Motor neuron (in vitro differentiated cells): Measurements from ENCODE around the gene WNT3. TPM values are rescaled to one million over a fixed set of nuclear protein-coding genes. Genes with fewer than 3 reads are reported as not detected.

ENCODE experiments used
- ATAC-seq, 8 experiments: fragments of 200-7000 bp; cut with Tn5 transposase; replicated peaks in 6 of 8; 2 replicates each; pipeline ENCODE4 v1.8.0; 2021; ENCODE audit warnings: mild to moderate bottlenecking in 8 of 8, moderate library complexity in 8 of 8
- H3K27ac ChIP-seq, 2 donors: fragments of 250-450 bp; sonication (Bioruptor Pico); 2 replicates each; pipeline ENCODE4 v1.9.0; 2021; ENCODE audit warnings: antibody characterized with exemption in 2 of 2, mild to moderate bottlenecking in 2 of 2, moderate library complexity in 1 of 2
- H3K4me1 ChIP-seq, 2 donors: fragments of 250-450 bp; sonication (Bioruptor Pico); replicated peaks in 1 of 2; 2 replicates each; pipeline ENCODE4 v1.6.1; 2021; ENCODE audit warnings: antibody characterized with exemption in 2 of 2, mild to moderate bottlenecking in 2 of 2, moderate library complexity in 1 of 2
- H3K4me3 ChIP-seq, 5 donors: fragments of 250-450 bp; sonication (Bioruptor Pico); 2 replicates each; pipeline ENCODE4 v1.9.0; 2021; ENCODE audit warnings: antibody characterized with exemption in 5 of 5, mild to moderate bottlenecking in 5 of 5, moderate library complexity in 4 of 5
- WGBS, 10 experiments: fragments of 450-650 bp; shearing (Covaris generic); methylation state at CpG; one replicate each; pipeline ENCODE4 v1.0.0; 2022; 5-methylcytosine and 5-hydroxymethylcytosine counted together
- in situ Hi-C, 9 experiments: fragments of 400-800 bp; cut with MboI; loops; one replicate each; pipeline ENCODE4 v1.15.0; 2021; ENCODE audit warnings: low sequenced_read_pairs in 9 of 9, low pct_unique_long_range_greater_than_20kb in 2 of 9; ENCODE audit not compliant: unreplicated experiment in 9 of 9
- total RNA-seq, 8 experiments: library from RNA; unstranded; fragments of 300-600 nt; gene quantifications; 2 replicates each; pipeline versions ENCODE4 v1.2.3 to v1.2.4, GENCODE V29; 2022

Gene WNT3
- total RNA-seq, 8 experiments from 2014 or later, result 0.67 to 30.8 (median 2.1) TPM

- no peak overlapping the region for H3K4me3 ChIP-seq
- no peak for ATAC-seq
- peaks cover 0 to 10% of the 10 kb centered on the region in 2 donors for H3K4me1 ChIP-seq
- in situ Hi-C loops, result no loop called here
- no peak overlapping the region for H3K27ac ChIP-seq
- WGBS, 10 experiments, result 83 to 100% (median 90%) methylated on average over 1 to 3 of the region's 4 CpGs; no CpG with 5 or more reads in 4 of the 10 experiments
These were observed 81.2 kb downstream of the WNT3 start for GRCh38 chr17:46737326-46737725.

- Histone ChIP-seq H3K4me3 (no peak overlapping the region), H3K4me1 (peaks cover 3 to 13% of the 10 kb centered on the region in 2 donors), H3K27ac (no peak overlapping the region)
- ATAC-seq, result no peak
- in situ Hi-C loops, result no loop called here
These were observed 82.4 kb downstream of the WNT3 start for GRCh38 chr17:46736100-46736499.

- 86 to 100% (median 100%) methylated on average over 1 of the region's 1 CpG; no CpG with 5 or more reads in 3 of the 10 experiments for WGBS, 10 experiments
- peaks cover 3 to 13% of the 10 kb centered on the region in 2 donors for H3K4me1 ChIP-seq
- peak in 2 of 8 experiments; percentile 50 to 78 for ATAC-seq
- H3K4me3 ChIP-seq, result no peak overlapping the region
- in situ Hi-C loops, result no loop called here
- no peak overlapping the region for H3K27ac ChIP-seq
These were observed 84.5 kb downstream of the WNT3 start for GRCh38 chr17:46733837-46734475.

GRCh38 chr17:46732754-46733398, 85.6 kb downstream of the WNT3 start:
- in situ Hi-C loops, result no loop called here
- WGBS, 10 experiments, result 0 to 100% (median 21%) methylated on average over 1 to 7 of the region's 7 CpGs; no CpG with 5 or more reads in 1 of the 10 experiments
- Histone ChIP-seq H3K4me3 (no peak overlapping the region), H3K4me1 (peaks cover 4 to 15% of the 10 kb centered on the region in 2 donors), H3K27ac (peak overlapping the region; percentile 4 to 5)
- ATAC-seq, result peak in 5 of 8 experiments; percentile 66 to 79 (median 73)

DNA sequence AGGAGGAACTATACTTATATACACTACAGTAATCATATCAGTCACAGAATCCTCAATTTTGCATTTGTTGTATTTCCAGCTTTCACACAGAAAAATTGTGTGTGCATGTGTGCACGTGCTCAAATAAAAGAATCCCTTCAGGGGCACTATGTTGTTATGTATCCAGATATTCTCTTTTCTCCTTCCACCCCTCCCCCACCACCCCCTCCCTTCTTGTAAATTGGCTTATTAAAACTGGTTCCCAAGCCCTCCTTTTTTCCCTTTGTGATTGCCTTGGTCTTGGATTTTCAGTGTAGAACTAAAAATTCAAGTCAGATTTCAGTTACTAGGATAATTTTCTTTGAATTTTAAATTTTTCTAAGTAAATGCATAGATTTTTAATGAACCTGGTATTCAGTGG, 86.3 kb downstream of the WNT3 start:
- Histone ChIP-seq H3K4me1 (peaks cover 10 to 16% of the 10 kb centered on the region in 2 donors), H3K27ac (peak overlapping the region in 1 of 2 donors; percentile 4), H3K4me3 (no peak overlapping the region)
- 0 to 100% (median 50%) methylated on average over 1 of the region's 1 CpG; no CpG with 5 or more reads in 5 of the 10 experiments for WGBS, 10 experiments
- in situ Hi-C loops, result no loop called here
- no peak for ATAC-seq

- Histone ChIP-seq H3K4me3 (no peak overlapping the region), H3K4me1 (peaks cover 16% of the 10 kb centered on the region in 2 donors), H3K27ac (no peak overlapping the region)
- in situ Hi-C loops, result no loop called here
- no peak for ATAC-seq
- WGBS, 10 experiments, result 89 to 100% (median 100%) methylated on average over 1 of the region's 1 CpG; no CpG with 5 or more reads in 3 of the 10 experiments
These were observed 87.8 kb downstream of the WNT3 start for GRCh38 chr17:46730679-46731078.

- WGBS, 10 experiments, result 55 to 100% (median 93%) methylated on average over 1 to 2 of the region's 2 CpGs
- Histone ChIP-seq H3K4me3 (no peak overlapping the region), H3K27ac (no peak overlapping the region), H3K4me1 (peaks cover 16 to 19% of the 10 kb centered on the region in 2 donors)
- no peak for ATAC-seq
- in situ Hi-C loops, result no loop called here
These were observed 88.5 kb downstream of the WNT3 start for GRCh38 chr17:46730026-46730425.

DNA sequence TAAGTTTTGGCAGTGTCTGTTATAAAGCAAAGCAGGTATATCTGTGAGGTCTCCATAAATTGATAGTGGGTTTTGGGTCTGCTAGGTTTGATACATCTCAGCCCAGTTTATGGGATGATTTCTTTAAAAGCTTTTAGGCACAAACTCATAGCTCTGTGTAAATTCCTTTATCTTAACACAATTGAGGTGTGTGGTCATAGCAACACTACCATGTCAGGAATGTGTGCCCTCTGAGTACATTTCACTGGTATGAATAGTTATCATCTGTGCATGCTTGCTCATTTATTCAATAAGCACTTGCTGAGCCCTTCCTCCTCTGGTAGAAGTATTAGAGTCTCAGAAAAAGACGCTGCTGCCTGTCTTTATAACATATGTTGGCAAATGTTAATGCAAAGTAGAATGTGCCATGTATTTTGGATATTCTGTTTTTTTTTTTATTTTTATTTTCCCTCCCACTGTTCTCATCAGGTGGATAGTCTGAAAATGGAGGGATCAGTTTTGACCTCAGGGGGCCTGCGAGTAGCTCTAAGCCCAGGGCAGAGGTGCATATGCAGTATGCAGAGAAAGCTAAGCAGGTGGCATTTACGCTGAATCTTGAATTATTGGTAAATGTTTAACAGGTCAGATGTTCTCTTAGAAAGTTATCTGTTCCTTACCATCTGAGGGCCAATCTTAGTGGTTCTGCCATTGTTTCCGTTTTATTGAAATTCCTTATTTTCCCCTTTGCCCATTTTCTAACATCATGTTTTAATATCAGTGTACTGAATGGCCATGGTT, 90.7 kb downstream of the WNT3 start:
- Histone ChIP-seq H3K4me1 (peaks cover 6 to 19% of the 10 kb centered on the region in 2 donors), H3K27ac (no peak overlapping the region), H3K4me3 (no peak overlapping the region)
- in situ Hi-C loops, result no loop called here
- peak in 6 of 8 experiments; percentile 24 to 94 (median 63) for ATAC-seq
- 53 to 94% (median 71%) methylated on average over 1 to 4 of the region's 4 CpGs for WGBS, 10 experiments

GRCh38 chr17:46726206-46726605, 92.3 kb downstream of the WNT3 start:
- Histone ChIP-seq H3K4me1 (peaks cover 4 to 16% of the 10 kb centered on the region in 2 donors), H3K4me3 (no peak overlapping the region), H3K27ac (no peak overlapping the region)
- 0 to 100% (median 66%) methylated on average over 1 to 3 of the region's 3 CpGs; no CpG with 5 or more reads in 2 of the 10 experiments for WGBS, 10 experiments
- in situ Hi-C loops, result no loop called here
- peak in 2 of 8 experiments; percentile 21 to 39 for ATAC-seq

DNA sequence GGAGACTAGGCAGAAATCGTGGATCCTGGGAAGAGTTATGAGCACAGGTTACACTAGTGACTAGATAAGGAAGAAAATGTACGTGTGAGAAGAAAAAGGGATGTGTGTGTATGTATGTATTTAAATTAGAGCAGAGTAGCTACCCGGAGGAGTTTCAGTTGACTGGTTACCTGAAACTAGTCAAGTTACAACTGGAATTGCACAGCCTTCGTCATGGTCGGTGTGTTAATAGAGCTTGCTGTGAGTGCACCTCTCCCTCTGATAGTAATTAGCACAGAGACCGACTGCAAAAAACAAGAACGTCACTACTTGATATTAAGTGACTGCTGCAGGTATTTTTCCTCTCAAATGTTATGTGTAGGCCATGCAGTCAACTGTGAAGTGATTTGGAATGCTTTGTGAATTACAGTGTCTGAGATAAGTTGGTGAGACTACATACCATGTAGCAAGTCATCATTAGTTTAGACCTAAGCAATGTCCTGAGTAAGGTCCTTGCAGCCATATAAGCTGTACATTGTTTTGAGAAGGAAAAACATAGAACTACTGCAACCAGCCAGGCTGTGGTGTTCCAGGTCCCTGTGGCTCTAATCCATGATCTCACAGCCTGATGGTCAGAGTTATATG, 95.7 kb downstream of the WNT3 start:
- Histone ChIP-seq H3K4me1 (peaks cover under 1 to 14% of the 10 kb centered on the region in 2 donors), H3K27ac (no peak overlapping the region), H3K4me3 (no peak overlapping the region)
- in situ Hi-C loops, result no loop called here
- 47 to 98% (median 75%) methylated on average over 2 to 7 of the region's 7 CpGs; no CpG with 5 or more reads in 1 of the 10 experiments for WGBS, 10 experiments
- ATAC-seq, result no peak

DNA sequence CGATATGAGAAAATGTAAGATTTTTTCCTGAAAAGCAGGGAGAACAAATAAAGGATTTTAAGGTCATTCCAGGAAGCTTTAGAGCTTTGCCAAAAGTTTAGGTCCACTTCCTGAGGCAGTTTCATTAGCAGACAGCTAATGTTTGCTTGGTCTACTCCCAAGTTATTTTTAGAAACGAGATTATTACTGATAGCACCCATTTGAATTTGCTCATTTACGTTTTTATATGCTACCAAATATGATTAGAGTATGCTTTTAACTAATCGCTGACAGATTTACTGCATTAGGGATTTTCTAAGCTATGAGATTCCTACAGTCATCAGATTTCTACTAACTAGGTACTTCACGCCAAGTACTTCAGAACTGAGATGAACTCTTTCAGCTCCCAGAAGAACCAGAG, 98.1 kb downstream of the WNT3 start:
- H3K27ac ChIP-seq, result no peak overlapping the region
- in situ Hi-C loops, result no loop called here
- H3K4me1 ChIP-seq, result no peaks in the 10 kb centered on the region
- H3K4me3 ChIP-seq, result no peak overlapping the region
- WGBS, 10 experiments, result 63 to 100% (median 84%) methylated on average over 1 to 5 of the region's 5 CpGs
- peak in 1 of 8 experiments; percentile 18 for ATAC-seq

DNA sequence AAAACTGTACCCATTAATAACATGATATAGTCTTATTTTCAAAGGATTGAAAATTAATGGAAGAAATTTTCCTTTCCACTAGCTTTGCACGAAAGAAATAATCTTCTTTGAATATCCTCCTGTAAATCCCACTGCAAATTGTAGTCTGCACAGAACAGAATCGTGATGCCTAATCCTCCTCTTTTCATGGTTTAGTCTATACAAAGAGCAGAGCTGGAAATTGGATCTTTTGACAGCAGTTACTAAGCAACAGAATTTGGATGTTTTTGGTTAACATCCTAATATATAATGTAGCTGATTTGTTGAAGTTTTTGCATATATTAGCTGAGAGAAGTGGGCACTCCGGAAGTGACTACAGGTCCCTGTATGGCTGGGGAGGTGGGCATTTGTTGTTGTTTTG, 98.6 kb downstream of the WNT3 start:
- no peaks in the 10 kb centered on the region for H3K4me1 ChIP-seq
- WGBS, 10 experiments, result 57 to 95% (median 82%) methylated on average over 1 to 3 of the region's 3 CpGs; no CpG with 5 or more reads in 1 of the 10 experiments
- ATAC-seq, result no peak
- no peak overlapping the region for H3K4me3 ChIP-seq
- H3K27ac ChIP-seq, result no peak overlapping the region
- in situ Hi-C loops, result no loop called here

- Histone ChIP-seq H3K27ac (no peak overlapping the region), H3K4me1 (no peaks in the 10 kb centered on the region), H3K4me3 (no peak overlapping the region)
- 93 to 100% (median 97%) methylated on average over 1 to 3 of the region's 4 CpGs; no CpG with 5 or more reads in 6 of the 10 experiments for WGBS, 10 experiments
- no peak for ATAC-seq
- in situ Hi-C loops, result no loop called here
These were observed 100.5 kb downstream of the WNT3 start for GRCh38 chr17:46717999-46718398.
